Activated CD4-positive, alpha-beta T cell treated with anti-CD3 and anti-CD28 coated beads, Interleukin-10, Interleukin-2, amounts not matched to agents 100 ng/mL and 50 ng/mL, durations not matched to agents 16 hours and 8 hours (primary cell): ENCODE results near the gene RAB42.
"Not testable (repeated sequence)": the region's sequence is repeated elsewhere in the genome, so short reads cannot be mapped to it uniquely, and the experiment has no call there.

Experiments
- DNase-seq: peaks from one replicate; pipeline ENCODE4 v3.0.0-alpha.2; 2020

Gene RAB42

GRCh38 chr1:28586585-28587391, 5.3 kb upstream of the RAB42 start:
- not testable (repeated sequence) for DNase-seq

- DNase-seq, result no peak
These were observed 431 bp downstream of the RAB42 start for GRCh38 chr1:28592321-28593071.

- not testable (repeated sequence) for DNase-seq
These were observed 1.9 kb downstream of the RAB42 start for GRCh38 chr1:28593988-28594356.

GRCh38 chr1:28594686-28595411, 2.8 kb downstream of the RAB42 start:
- not testable (repeated sequence) for DNase-seq

GRCh38 chr1:28595412-28596191, 3.5 kb downstream of the RAB42 start:
- DNase-seq, result no peak

GRCh38 chr1:28596276-28596675, 4.2 kb downstream of the RAB42 start:
- not testable (repeated sequence) for DNase-seq

- DNase-seq, result peak; percentile 67
These were observed 9.6 kb downstream of the RAB42 start for GRCh38 chr1:28601696-28602095.

- peak; percentile 32 for DNase-seq
These were observed 10.7 kb downstream of the RAB42 start for GRCh38 chr1:28602536-28603439.

- DNase-seq, result no peak
These were observed 12.3 kb downstream of the RAB42 start for GRCh38 chr1:28604411-28604810.

- DNase-seq, result no peak
These were observed 12.9 kb downstream of the RAB42 start for GRCh38 chr1:28604962-28605361.

GRCh38 chr1:28606771-28607170, 14.7 kb downstream of the RAB42 start:
- DNase-seq, result no peak

- DNase-seq, result no peak
These were observed 21.1 kb downstream of the RAB42 start for GRCh38 chr1:28613175-28613574.

- peak; percentile 7 for DNase-seq
These were observed 39.6 kb downstream of the RAB42 start for GRCh38 chr1:28631713-28632112.

GRCh38 chr1:28632560-28632959, 40.5 kb downstream of the RAB42 start:
- DNase-seq, result no peak

GRCh38 chr1:28640766-28641165, 48.7 kb downstream of the RAB42 start:
- DNase-seq, result peak; percentile 51

GRCh38 chr1:28642056-28642846, 50.2 kb downstream of the RAB42 start:
- peak; percentile 23 for DNase-seq

GRCh38 chr1:28642847-28643635, 51.0 kb downstream of the RAB42 start, which contains the start of gene TAF12:
Gene TAF12, minus strand, starts transcription at chr1:28643067. Its CDS starts 20,986 bp downstream, at chr1:28622081.
- peak; percentile 97 for DNase-seq

- DNase-seq, result peak; percentile 6
These were observed 52.4 kb downstream of the RAB42 start for GRCh38 chr1:28644494-28644893.
